Colonic mucosa (tissue), 4 donors: Measurements from ENCODE around the gene PPP1CA. TPM values are rescaled to one million over a fixed set of nuclear protein-coding genes. Genes with fewer than 3 reads are reported as not detected.

Source experiments
- DNase-seq: peaks from one replicate; pipeline ENCODE4 v3.0.0-alpha.2; 2020
- H3K27ac ChIP-seq: fragments of 200-600 bp; one replicate; pipeline ENCODE4 v1.8.0; 2021
- H3K27me3 ChIP-seq: fragments of 200-600 bp; one replicate; pipeline ENCODE4 v1.8.0; 2021
- H3K36me3 ChIP-seq: fragments of 200-600 bp; one replicate; pipeline ENCODE4 v1.8.0; 2021
- H3K4me1 ChIP-seq: fragments of 200-600 bp; one replicate; pipeline ENCODE4 v1.8.0; 2021; ENCODE audit warnings: mild to moderate bottlenecking
- H3K4me3 ChIP-seq: fragments of 200-600 bp; one replicate; pipeline ENCODE4 v1.8.0; 2021
- H3K9ac ChIP-seq, 2 donors: one replicate each; pipeline ENCODE4 v1.7.0; 2013; ENCODE audit warnings: control low read depth in 2 of 2, low read depth in 2 of 2, low read length in 2 of 2
- H3K9me3 ChIP-seq: fragments of 200-600 bp; one replicate; pipeline ENCODE4 v1.8.0; 2021
- intact Hi-C: fragments of 100-400 bp; cut with DNase I; formaldehyde crosslinking; loops from one replicate; pipeline ENCODE4 v1.14.1; 2022
- total RNA-seq, 2 donors: library from RNA; stranded (reverse); fragmentation: NEBNext Ultra II Directional in 1 of 2; extraction: Animal tissue kit (Norgen Biotek cat#: 25700) in 1 of 2; gene quantifications; one replicate each; pipeline ENCODE4 v1.2.1, GENCODE V29; 2021
- TF ChIP-seq, protein P1 (sequence below): fragments of 200-600 bp; IDR thresholded peaks from one replicate; pipeline ENCODE4 v1.8.0; 2022; ENCODE audit warnings: antibody characterized with exemption, mild to moderate bottlenecking
- donor health status: healthy.
- donor health status: DM: no; HTN: no; CAD: no.
- donor health status: DM: no; HTN: no; CAD: no.

The PPP1CA gene
- total RNA-seq, 2 donors from 2014 or later = 242 to 280 TPM

DNA sequence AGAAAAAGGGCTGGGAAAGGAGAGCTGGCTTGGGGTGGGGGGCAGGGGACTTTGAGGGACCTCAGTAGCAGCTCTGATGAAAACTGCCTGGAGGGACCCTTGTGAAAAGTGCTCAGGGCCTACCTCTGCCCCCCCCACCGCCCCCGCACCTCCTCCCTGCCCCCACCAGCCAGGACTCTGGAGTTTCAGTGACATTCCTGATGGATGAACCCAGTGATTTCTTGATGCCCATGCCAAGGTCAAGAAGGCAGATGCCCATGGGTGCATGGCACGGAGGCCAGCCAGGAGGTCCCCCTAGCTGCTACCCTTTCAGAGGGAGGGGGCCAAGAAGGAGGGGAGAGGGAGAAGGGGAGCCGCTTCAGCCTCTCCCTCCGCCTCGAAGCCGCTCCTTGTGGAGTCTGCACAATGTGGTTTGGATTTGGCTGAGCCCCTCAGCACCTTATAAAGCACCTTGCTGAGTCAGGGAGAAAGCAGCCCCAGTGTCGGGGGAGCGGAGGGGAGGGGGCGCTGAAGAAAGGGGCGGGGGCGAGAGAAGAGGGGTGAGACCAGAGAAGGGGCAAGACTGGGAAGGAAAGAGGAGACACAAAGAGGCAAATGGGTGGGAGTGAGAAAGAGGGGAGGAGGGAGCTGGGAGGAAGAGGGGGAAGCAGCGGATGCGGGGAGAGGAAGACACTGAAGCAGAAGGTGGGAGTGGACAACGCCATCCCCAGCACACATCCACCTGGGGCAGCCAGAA is 26.2 kb downstream of the PPP1CA start:
- Histone ChIP-seq H3K27ac (no peak overlapping the region), H3K9ac (no peak overlapping the region), H3K36me3 (no peaks in the 10 kb centered on the region), H3K27me3 (no peaks in the 10 kb centered on the region), H3K9me3 (no peaks in the 10 kb centered on the region), H3K4me1 (peaks cover 19% of the 10 kb centered on the region), H3K4me3 (no peak overlapping the region)
- no peak for DNase-seq
- intact Hi-C loops = no loop called here
- TF ChIP-seq, protein P1, sequence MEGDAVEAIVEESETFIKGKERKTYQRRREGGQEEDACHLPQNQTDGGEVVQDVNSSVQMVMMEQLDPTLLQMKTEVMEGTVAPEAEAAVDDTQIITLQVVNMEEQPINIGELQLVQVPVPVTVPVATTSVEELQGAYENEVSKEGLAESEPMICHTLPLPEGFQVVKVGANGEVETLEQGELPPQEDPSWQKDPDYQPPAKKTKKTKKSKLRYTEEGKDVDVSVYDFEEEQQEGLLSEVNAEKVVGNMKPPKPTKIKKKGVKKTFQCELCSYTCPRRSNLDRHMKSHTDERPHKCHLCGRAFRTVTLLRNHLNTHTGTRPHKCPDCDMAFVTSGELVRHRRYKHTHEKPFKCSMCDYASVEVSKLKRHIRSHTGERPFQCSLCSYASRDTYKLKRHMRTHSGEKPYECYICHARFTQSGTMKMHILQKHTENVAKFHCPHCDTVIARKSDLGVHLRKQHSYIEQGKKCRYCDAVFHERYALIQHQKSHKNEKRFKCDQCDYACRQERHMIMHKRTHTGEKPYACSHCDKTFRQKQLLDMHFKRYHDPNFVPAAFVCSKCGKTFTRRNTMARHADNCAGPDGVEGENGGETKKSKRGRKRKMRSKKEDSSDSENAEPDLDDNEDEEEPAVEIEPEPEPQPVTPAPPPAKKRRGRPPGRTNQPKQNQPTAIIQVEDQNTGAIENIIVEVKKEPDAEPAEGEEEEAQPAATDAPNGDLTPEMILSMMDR = no peak

DNA sequence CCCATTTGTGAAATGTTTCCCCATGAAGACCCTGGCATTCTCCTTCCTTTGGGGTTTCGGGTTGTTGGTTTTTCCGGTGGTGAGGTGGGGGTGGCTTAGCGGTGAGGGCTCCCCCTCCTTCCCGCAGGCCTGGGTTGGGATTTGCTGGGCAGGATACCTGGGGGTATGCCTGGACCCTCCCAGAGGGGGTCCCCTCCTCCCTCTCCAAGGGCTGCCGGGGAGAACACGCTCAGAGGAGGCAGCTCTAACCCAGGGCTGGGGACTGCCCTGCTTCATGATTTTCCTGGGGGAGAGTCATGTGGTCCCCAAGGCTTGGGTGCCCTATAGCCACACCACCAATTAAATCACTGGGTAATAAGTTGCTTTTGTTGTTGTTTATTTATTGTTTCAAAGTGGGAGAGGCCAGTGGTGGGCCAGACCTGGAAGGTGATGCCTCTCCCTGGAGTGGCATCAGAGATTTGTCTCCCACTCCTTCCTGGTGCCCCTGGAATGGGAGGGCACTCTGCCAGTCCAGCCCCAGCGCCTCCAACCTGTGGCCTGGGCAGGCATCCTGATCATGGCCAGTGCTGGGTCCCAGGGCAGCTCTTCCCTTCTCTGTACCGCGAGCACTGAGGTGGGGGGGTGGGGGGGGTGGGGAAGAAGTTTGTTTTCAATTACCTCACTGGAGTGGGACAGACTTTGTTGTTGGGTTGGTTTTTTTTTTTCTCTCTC is 26.9 kb downstream of the PPP1CA start:
- intact Hi-C loops = no loop called here
- H3K4me3 ChIP-seq = peak overlapping the region; percentile 75
- no peaks in the 10 kb centered on the region for H3K9me3 ChIP-seq
- DNase-seq = no peak
- TF ChIP-seq, protein P1 = no peak
- H3K9ac ChIP-seq = peak overlapping the region in 1 of 2 donors; percentile 71
- no peaks in the 10 kb centered on the region for H3K36me3 ChIP-seq
- H3K4me1 ChIP-seq = peaks cover 19% of the 10 kb centered on the region
- H3K27ac ChIP-seq = peak overlapping the region; percentile 95
- no peaks in the 10 kb centered on the region for H3K27me3 ChIP-seq

DNA sequence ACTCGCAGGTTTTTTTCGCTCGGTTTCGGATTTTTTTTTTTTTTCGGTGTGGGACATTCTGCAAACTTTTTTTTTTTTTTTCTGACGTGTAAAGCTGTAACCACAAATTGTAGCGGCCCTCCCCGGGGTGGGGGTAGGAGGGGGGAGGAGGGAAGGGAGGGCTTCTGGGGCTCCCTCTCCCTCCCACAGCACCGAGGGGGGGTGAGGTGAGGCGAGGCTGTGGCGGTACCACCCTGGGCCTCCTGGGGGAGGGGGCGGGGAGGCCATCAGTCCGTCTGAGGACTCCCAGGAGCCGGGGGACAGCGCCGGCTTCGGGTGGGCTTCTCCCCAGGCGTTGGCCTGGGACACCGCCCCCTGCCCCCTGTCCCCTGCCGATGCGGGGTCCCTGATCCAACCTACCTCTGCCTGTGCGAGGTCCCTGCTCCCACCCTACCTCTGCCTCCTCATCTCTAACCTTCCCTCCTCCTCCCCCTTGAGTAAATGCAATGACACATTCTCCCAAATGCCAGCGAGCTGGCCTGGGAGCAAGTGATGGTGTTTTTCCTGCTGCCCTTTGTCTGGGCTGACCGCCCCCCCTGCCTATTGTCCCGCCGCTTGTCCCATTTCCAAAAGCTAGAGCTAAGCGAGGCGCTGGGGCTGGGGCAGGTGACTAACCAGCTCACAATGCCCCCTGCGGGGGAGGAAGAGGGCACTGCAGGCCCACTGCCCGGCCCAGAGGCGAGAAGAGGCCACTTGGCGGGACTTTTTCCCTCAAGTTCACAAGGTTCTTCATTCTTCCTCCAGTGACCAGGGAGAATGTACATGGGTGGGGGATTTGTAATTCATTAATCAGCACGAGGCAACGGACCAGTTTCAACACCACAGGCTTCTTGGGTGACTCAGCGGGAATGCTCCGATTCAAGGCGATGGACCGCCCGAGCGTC is 27.7 kb downstream of the PPP1CA start:
- TF ChIP-seq, protein P1 = peak; percentile 51
- Histone ChIP-seq H3K4me3 (peak overlapping the region; percentile 75), H3K36me3 (no peaks in the 10 kb centered on the region), H3K9me3 (no peaks in the 10 kb centered on the region), H3K9ac (peak overlapping the region; percentile 71 to 94), H3K27ac (peak overlapping the region; percentile 95), H3K4me1 (peaks cover 15% of the 10 kb centered on the region), H3K27me3 (no peaks in the 10 kb centered on the region)
- peak; percentile 79 for DNase-seq
- intact Hi-C loops = no loop called here

DNA sequence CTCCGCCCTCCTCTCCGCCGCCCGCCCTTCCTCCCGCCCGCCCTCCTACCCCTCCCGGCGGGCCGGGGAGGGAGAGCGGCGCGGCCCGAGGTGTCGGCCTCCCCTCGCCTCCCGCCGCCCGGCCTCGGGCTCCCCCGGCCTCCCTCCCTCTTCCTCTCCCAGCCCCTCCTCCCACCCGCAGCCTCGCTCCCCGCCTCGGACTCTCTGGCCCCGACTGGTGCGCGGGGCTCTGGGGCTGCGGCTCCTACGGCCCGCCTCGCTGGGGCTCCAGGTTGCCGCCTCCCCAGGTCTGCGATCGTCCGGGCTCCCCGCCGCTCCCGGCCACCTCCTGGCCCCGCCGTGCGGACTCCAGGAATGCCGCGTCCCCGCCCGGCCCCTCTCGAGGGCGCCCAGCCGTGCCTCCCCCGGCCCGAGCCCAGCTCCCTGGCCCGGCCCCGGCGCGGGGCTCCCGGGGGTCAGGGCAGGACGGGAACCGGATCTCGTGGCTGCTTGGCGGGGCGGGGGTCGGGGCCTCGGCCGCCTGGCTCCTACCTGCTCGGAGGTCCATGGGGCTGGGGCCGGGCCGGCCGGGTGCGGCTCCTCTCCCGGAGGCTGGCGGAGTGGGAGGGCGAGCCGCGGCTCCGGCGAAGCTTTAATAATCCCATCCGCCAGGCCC is 28.5 kb downstream of the PPP1CA start, which contains the start of gene CLCF1:
CLCF1 (minus strand) TSS at position 606 of the 655 bp plus-strand sequence; CDS start at position 547, 59 bp downstream.
- H3K27ac ChIP-seq = peak within 1 kb of the TSS; percentile 95
- TF ChIP-seq, protein P1 = no peak

More for the DNA sequence above, 28.5 kb downstream of the PPP1CA start, which contains the start of gene CLCF1:
- Histone ChIP-seq H3K27me3 (no peaks in the 10 kb centered on the region), H3K4me1 (peaks cover 15% of the 10 kb centered on the region), H3K4me3 (peak within 1 kb of the TSS; percentile 75), H3K9ac (peak within 1 kb of the TSS; percentile 71 to 94), H3K9me3 (no peaks in the 10 kb centered on the region), H3K36me3 (no peaks in the 10 kb centered on the region)
- DNase-seq = peak; percentile 71
- intact Hi-C loops = no loop called here
